HG02588 (cell line): ENCODE results near the gene ZNF184.

Experiments used
- ATAC-seq: cut with Tn5 transposase; IDR thresholded peaks from one replicate; pipeline ENCODE4 v1.9.1; 2021; ENCODE audit warnings: mild to moderate bottlenecking, moderate library complexity; ENCODE audit not compliant: unreplicated experiment

ZNF184 gene

DNA sequence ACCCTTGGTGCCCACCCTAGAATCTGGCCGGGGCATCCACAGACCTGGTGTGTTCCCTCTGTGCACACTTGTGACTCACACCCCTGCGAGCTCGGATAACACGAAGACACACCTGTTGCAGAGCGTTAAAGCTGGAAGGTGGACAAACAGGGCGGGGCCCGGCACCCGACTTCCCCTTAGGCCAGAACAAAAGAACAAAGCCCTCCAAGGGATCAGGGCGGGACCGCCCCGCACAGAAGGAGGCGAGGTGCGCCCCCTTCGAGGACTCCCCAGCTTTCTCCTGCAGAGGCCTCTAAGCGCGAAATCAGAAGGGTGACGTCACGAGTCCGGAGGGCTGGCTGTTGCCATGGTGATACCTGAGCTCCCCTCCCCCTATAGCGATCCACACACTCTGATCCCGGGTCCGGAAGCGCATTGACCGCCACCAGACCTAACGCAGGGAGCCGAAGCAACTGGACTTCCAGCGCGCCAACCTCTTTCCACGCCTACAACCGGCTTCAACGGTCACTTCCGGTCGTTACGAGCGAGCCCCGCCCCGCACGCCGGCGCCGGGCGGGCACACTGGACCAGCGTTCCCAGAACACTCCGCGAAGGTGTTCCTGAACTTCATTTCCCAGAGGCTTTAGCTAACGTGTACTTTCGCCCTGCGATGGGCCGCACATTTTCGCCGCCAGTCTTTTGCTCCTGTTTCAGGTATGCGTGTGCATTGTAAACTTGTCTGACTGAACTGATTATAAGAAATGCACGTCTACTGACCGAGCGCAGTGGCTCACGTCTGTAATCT lies at the start of gene ZNF184:
TSS of gene ZNF184 (minus strand) at position 489 of the 784 bp plus-strand sequence. CDS start 811 bp downstream, outside the sequence.
- peak; percentile 89 for ATAC-seq

DNA sequence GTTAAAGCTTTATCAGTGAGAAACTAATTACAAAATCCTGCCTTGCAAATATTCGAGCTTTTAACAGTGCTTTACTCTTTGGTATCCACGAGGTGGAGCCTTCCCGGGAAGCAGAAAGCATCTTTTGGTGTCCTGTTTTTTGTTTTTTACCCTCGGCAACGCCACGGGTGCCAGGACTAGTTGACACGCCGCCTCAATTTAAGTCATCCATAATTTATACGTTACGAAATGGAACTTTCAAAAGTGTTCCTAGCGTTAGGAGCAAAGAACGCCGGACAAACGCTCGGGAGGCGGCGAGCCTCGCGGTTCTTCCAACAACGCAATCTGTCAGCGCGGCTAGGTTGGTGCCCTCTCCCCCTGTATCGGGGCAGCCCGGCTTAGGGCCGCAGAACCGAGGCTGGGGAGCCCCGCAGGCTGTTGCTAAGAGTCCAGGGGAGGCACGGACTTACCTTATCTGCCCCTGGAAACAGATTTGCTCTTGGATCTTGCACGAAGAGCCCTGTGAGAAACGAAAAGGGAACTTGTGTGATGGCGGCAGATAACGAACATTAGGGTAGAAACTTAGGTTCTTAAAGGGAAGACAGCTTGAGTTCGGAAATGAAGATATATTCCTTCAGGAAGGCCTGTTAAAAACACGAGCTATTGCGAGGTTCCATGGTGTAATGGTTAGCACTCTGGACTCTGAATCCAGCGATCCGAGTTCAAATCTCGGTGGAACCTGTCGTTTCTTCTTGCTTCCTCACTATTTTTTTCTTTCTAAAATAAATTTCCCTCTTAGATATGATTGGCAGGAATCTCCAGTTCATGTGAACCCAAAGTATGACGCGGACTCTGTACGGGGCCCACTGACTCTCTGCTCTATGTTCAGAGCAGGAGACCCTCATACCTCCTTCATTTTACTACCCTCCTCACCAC lies 46.2 kb upstream of the ZNF184 start:
- ATAC-seq = peak; percentile 65

- no peak for ATAC-seq
Observed at GRCh38 chr6:27517928-27518787, 45.3 kb upstream of the ZNF184 start.

- no peak for ATAC-seq
Observed at GRCh38 chr6:27517238-27517637, 44.3 kb upstream of the ZNF184 start.

DNA sequence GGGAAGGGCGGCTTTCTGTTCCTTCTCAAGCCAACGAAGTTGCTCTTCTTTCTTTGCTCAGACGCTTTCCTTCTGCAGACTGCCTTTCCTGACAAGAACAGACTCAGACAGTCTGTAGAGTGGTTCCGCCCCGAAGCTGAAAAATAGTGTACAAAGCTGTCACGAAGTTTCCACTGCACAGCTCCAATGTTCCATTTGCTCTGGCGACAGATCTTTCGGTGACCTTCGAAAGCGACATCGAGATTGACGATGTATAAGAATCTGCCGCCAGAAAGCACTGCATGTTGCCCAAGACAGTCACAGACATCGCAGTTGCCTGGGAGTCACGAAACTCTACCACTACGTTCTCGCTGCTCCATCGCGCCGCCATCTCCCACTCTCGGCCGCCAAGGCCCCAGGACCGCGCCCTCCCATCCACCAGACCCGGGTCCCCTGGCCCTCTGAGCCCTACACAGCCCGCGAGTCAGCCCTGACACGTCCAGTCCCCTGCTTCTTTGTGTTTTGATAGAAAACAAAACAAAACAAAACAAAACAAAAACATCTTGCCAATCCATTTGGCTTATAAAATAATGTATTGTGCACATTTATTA lies 42.1 kb upstream of the ZNF184 start:
- no peak for ATAC-seq

GRCh38 chr6:27512525-27512924 lies 39.6 kb upstream of the ZNF184 start:
- no peak for ATAC-seq

DNA sequence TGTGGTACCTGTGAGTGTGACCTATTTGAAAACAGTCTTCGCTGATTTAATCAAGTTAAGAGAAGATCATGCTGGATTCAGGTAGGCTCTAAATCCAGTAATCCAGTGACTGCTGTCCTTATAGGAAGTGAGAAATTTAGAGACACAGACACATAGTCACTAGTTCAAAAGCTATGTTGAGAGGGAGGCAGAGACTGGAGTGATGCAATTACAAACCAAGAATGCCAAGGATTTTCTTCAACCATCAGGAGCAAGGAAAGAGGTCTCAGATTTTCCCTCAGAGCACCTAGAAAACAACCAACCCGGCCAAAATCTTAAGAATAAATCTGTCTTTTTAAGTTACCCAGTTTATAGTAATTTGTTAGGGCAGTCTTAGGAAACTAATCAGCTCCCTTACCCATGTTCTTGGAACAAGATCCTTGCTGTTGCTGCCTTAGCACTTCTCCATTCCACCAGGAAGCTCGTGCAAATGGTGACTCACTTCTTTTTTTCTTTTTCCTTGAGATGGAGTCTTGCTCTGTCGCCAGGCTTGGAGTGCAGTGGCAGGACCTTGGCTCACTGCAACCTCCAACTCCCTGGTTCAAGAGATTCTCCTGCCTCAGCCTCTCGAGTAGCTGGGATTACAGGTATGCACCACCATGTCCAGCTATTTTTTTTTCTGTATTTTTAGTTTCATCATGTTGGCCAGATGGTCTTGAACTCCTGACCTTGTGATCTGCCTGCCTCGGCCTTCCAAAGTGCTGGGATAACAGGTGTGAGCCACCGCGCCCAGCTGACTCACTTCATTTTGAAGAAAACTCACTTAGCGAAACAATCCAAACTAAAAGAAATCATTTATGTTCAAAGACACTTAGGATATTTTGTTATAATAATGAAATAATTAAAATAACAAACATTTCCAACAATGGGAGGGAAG lies 34.4 kb upstream of the ZNF184 start:
- ATAC-seq = no peak

DNA sequence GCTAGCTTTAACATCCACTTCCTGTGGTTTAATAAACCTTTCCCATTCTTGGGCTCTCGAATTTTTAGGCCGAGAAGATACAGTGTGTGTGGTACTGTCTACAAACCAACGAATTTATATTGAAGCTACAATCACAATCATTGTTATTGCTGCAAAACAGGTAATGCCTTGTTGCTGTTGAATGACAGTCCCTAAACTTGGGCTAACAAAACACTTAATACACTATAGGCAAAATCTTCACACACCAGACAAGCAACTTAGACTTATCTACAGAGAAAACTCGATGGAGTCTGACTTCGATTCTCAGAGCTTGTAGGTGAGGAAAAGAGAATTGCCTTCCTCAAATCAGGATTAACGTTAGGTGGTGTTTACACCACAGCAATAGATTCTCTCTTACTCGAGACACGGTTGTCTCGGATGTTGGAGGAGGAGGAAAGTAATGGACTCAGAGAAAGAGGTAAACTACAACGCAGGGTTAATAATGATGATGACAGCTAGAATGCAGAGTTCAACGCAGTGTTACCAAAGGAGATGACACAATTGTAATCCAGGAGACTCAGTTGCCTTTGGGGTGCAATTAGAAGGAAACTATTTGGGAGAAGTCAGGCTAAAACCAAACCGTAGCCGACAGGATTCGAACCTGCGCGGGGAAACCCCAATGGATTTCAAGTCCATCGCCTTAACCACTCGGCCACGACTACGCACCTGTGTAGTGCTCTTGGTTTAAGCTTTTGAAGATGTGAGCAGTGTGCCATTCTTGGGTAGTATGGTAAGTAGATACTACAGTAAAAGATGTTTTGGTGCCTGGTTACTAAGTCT lies 32.5 kb upstream of the ZNF184 start:
- no peak for ATAC-seq

- no peak for ATAC-seq
Observed at GRCh38 chr6:27503436-27504030, 30.6 kb upstream of the ZNF184 start.

DNA sequence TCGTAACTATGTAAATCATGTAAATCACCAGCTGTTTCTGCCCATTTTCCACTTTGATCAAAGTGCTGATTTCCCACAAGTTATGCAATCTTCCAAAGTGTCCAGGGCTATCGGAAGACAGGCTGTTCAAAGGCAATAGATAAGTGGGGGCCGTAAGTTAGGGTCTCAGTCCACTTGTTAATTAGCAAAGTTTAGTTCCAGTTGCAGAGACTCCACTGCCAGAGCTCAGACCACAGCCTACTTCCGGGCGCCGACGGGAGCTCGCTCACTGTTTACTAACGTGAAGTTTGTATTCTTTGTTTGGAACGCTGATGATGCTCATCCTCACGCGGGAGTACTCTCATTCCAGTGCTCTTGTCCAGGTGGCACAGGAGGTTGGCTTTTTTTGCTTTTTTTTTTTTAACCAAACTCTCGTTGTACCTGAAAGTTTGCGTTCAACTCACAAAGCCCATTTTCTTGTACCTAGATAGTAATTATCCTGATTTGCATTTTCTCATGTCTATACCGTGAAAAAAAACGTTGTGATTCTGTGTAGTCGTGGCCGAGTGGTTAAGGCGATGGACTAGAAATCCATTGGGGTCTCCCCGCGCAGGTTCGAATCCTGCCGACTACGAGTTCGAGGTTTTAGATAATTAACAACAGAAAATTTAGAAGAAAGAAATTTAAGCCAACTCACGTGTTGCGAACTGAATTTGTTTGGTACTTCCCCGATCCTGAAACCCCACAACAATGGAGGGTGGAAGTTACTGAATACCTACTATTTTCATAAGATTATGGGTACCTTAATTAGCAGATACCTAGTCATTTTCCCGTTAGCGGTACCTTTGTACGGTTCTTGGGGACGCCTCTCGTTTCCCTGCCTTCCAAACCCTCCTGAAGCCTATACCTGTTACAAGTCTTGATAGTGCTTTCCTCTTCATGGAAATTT lies 29.9 kb upstream of the ZNF184 start:
- no peak for ATAC-seq

DNA sequence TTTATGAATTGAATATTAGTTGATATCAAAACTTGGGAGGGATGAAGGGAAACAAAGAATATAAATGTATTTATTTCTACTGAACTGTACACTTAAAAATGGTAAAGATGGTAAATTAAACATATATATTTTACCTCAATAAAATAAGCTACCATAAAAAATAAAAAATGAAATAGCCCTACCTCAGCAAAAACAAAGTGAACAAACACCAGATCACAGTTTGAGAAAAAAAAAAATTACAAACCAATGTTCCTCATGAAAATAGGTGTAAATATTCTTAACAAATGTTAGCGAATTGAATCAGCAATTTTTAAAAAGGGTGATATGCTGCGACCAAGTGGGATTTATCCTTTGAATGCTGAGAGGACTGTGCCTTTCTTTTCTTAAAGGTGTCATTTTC lies 28.3 kb upstream of the ZNF184 start:
- ATAC-seq = no peak

DNA sequence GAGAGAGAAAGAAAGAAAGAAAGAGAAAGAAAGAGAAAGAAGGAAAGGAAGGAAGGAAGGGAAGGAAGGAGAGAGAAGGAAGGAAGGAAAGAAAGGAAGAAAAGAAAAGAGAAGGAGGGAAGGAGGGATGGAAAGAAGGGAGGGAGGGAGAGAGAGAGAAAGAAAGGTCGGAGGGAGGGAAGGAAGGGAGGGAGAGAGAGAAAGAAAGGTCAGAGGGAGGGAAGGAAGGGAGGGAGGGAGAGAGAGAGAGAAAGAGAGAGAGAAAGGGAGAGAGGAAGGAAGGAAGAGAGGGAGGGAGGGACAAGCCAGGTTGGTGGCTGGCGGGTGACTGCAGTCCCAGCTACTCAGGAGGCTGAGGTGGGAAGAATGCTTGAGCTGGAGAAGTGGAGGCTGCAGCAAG lies 27.3 kb upstream of the ZNF184 start:
- no peak for ATAC-seq

DNA sequence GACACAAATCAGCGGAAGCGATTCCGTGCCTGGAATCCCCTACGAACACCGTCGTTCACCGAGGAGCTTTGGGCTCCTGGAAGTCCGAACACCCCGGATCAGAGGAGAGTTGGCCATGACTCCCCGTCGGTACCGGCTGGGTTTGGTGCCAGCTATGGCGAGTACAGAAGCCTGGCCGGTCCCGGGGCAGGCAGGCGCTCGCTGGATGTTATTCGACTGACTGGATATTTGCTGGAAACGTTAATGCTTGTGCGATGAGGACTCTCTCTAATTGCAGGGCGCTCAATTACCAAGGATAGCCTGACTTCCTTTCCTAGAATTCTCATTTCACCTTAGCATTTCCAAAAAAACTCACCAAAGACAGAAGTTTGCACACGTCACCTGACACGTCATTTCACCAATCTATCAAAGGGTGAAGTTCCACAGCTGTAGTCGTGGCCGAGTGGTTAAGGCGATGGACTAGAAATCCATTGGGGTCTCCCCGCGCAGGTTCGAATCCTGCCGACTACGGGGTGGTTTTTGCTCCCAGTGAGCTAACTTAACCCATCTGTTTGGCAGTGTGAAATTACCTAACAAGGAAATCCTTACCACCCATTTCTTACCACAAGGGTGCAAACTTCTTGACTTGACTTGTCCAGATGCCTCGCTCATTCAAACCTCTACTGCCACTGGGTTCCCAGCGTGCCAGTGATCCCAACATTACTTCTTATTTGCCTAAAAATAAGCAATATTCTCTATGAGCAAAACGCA lies 22.7 kb upstream of the ZNF184 start:
- ATAC-seq = no peak

- ATAC-seq = no peak
Observed at GRCh38 chr6:27494987-27495385, 22.1 kb upstream of the ZNF184 start.

GRCh38 chr6:27494103-27494502 lies 21.2 kb upstream of the ZNF184 start:
- no peak for ATAC-seq

GRCh38 chr6:27492631-27493190 lies 19.8 kb upstream of the ZNF184 start:
- no peak for ATAC-seq
